ENCODE results near the gene ADRA1B. TPM values are rescaled to one million over a fixed set of nuclear protein-coding genes. Genes with fewer than 3 reads are reported as not detected.

The ADRA1B gene

Small RNA genes within 50 kb of the gene (small RNA-seq; reads per million reads assigned to genes)
- not detected for gene RF00019

Data from skeletal muscle satellite cell (primary cell).